Mucosa of descending colon (tissue), 3 donors: ENCODE measurements around the gene PITX3. TPM values are rescaled to one million over a fixed set of nuclear protein-coding genes. Genes with fewer than 3 reads are reported as not detected.
"Not testable (repeated sequence)": the region's sequence is repeated elsewhere in the genome, so short reads cannot be mapped to it uniquely, and the experiment has no call there.

Experiments used
- ATAC-seq: fragments of 200-7000 bp; cut with Tn5 transposase; one replicate; pipeline ENCODE4 v1.9.1; 2020; ENCODE audit warnings: mild to moderate bottlenecking, moderate library complexity
- DNase-seq, 3 donors: peaks; one replicate each; pipeline ENCODE4 v3.0.0-alpha.2; 2020
- H3K36me3 ChIP-seq: fragments of 200-600 bp; one replicate; pipeline ENCODE4 v1.8.0; 2021; ENCODE audit warnings: low read depth, mild to moderate bottlenecking
- H3K4me1 ChIP-seq: fragments of 200-600 bp; one replicate; pipeline ENCODE4 v1.8.0; 2021; ENCODE audit warnings: low read depth, mild to moderate bottlenecking
- H3K4me3 ChIP-seq: fragments of 200-600 bp; one replicate; pipeline ENCODE4 v1.8.0; 2021; ENCODE audit warnings: mild to moderate bottlenecking
- H3K9me3 ChIP-seq: fragments of 200-600 bp; one replicate; pipeline ENCODE4 v1.8.0; 2021; ENCODE audit warnings: mild to moderate bottlenecking
- CTCF ChIP-seq: fragments of 200-600 bp; IDR thresholded peaks from one replicate; pipeline ENCODE4 v1.8.0; 2022; ENCODE audit warnings: antibody characterized with exemption, mild to moderate bottlenecking
- intact Hi-C, 2 donors: fragments of 100-400 bp; cut with DNase I in 1 of 2; cut with micrococcal nuclease in 1 of 2; formaldehyde crosslinking; loops; one replicate each; pipeline versions ENCODE4 v1.11.0 to v1.11.1; 2022; cut with DNase I, micrococcal nuclease
- total RNA-seq, 3 donors: library from RNA; stranded (reverse); fragmentation: NEBNext Ultra II Directional in 2 of 3; extraction: Animal tissue kit (Norgen Biotek cat#: 25700) in 2 of 3; gene quantifications; one replicate each; pipeline versions ENCODE4 v1.2.1 to v1.2.4, GENCODE V29; 2021 to 2023
- donor health status: DM: no; HTN: no; CAD: no; lungs with moderate emphysema.
- donor health status: DM: no; HTN: no; CAD: no.
- donor health status: DM: no; HTN: yes; CAD: no.

Gene PITX3
- total RNA-seq, 3 donors from 2014 or later, result not detected

GRCh38 chr10:102220612-102221011 lies 20.7 kb downstream of the PITX3 start:
- Histone ChIP-seq H3K36me3 (no peaks in the 10 kb centered on the region), H3K9me3 (no peaks in the 10 kb centered on the region), H3K4me1 (no peaks in the 10 kb centered on the region), H3K4me3 (no peak overlapping the region)
- no peak for ATAC-seq
- no peak for DNase-seq
- intact Hi-C loops, result no loop called here
- TF ChIP-seq CTCF, result no peak

GRCh38 chr10:102219370-102219769 lies 21.9 kb downstream of the PITX3 start:
- intact Hi-C loops, result no loop called here
- DNase-seq (no peak), ATAC-seq (no peak)
- Histone ChIP-seq H3K4me1 (no peaks in the 10 kb centered on the region), H3K36me3 (no peaks in the 10 kb centered on the region), H3K9me3 (no peaks in the 10 kb centered on the region), H3K4me3 (no peak overlapping the region)
- TF ChIP-seq CTCF, result no peak

- H3K4me1 ChIP-seq, DNase-seq, ATAC-seq, H3K9me3 ChIP-seq, intact Hi-C loops, H3K36me3 ChIP-seq, H3K4me3 ChIP-seq: not testable (repeated sequence)
Measured at GRCh38 chr10:102213599-102213998, 27.7 kb downstream of the PITX3 start.

GRCh38 chr10:102211615-102212299 lies 29.6 kb downstream of the PITX3 start:
- DNase-seq (no peak), ATAC-seq (no peak)
- H3K9me3 ChIP-seq, result no peaks in the 10 kb centered on the region
- H3K4me1 ChIP-seq, result peaks cover 4% of the 10 kb centered on the region
- H3K36me3 ChIP-seq, result no peaks in the 10 kb centered on the region
- no peak for TF ChIP-seq CTCF
- intact Hi-C loops, result no loop called here
- H3K4me3 ChIP-seq, result no peak overlapping the region

- H3K36me3 ChIP-seq, result no peaks in the 10 kb centered on the region
- H3K4me1 ChIP-seq, result peaks cover 4% of the 10 kb centered on the region
- no peak for TF ChIP-seq CTCF
- H3K9me3 ChIP-seq, result peaks cover 12% of the 10 kb centered on the region
- H3K4me3 ChIP-seq, result no peak overlapping the region
- intact Hi-C loops, result no loop called here
- DNase-seq (peak in 1 of 3 donors; percentile 41), ATAC-seq (peak; percentile 65)
Measured at GRCh38 chr10:102208311-102209035, 32.8 kb downstream of the PITX3 start.

GRCh38 chr10:102202386-102202785 lies 38.9 kb downstream of the PITX3 start:
- no peak for DNase-seq
- Histone ChIP-seq H3K4me3 (no peak overlapping the region), H3K36me3 (no peaks in the 10 kb centered on the region), H3K9me3 (peaks cover 12% of the 10 kb centered on the region), H3K4me1 (peaks cover 9% of the 10 kb centered on the region)
- ATAC-seq, result no peak
- TF ChIP-seq CTCF, result no peak
- intact Hi-C loops, result no loop called here
